GDM1 (cell line): ENCODE data around the gene TMA7B.
A peak's percentile ranks its signal among the peaks of the same experiment; 100 is the strongest.

ENCODE experiments used
- DNase-seq: peaks from one replicate; lab custom pipeline; 2025; lab: John Stamatoyannopoulos, UW

The TMA7B gene

DNA sequence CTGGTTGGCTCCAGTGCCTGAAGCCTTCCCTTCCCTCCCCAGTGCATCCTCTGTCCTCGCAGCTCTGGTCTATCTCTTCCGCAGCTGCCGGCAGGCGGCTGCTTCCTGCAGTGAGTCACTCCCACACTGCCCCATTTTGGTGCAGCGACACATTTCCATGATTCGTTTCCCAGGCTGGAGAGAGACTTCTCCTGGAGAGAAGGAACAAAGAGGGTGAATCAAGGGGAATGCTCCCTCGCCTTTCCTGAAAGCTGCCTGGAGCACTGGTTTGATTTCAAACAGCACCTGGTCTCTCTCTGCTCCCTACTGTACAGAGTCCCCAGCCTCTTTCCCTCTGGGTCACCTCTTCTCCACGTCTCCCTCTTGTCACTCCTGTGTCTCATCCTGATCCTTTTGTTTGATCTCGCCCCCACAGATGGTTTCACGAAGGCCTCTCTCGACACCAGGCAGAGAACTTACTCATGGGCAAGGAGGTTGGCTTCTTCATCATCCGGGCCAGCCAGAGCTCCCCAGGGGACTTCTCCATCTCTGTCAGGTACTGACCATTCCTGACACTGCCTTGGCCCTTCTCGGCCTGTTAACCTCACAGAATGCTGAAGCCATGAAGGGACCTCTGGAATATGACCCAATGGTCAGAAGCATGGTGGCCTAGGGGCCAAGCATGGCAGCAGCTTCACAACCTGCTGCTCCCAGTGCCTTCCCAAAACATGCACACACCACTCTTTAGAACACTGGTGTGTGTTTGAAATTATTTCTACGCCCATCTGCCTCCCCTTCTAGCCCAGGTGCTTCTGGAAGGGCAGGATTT lies at the start of gene TMA7B:
Gene TMA7B (plus strand): TSS at position 758 of the 808 bp plus-strand sequence. CDS start 3,978 bp downstream, outside the sequence.
- DNase-seq, result peak; percentile 74

DNA sequence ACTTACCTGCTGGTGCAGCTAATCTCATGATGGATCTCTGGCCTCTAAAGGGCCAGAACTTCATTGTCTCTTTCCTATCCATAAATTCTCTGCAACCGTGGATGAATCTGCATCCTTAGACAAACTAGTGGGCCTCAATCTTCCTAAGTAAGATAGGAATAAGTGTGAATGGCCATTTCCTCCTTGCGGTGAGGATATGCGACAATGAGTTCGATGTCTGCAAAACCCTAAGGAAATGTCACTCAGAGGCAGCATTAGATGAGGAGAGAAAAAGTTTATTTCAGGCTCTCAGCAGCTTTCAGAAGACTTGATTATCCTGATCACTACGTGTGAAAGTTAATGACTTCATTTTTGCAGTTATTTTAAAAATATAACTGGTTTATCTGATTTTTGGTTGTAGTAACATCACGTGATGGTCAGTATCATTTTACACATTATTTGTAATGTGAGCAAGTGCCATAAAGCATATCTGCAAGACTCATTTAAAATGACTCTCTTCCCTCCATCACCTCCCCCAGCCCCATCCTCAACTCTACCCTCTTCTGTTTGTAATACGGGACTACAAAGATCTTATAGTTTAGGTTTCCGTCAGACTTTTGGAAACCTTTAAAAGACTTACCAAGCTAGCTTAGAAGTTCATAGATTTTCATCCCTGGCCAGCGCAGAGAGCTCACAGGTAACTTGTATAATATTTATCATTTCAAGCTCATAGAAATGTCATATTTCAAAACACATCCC lies 49.2 kb upstream of the TMA7B start:
- no peak for DNase-seq

DNA sequence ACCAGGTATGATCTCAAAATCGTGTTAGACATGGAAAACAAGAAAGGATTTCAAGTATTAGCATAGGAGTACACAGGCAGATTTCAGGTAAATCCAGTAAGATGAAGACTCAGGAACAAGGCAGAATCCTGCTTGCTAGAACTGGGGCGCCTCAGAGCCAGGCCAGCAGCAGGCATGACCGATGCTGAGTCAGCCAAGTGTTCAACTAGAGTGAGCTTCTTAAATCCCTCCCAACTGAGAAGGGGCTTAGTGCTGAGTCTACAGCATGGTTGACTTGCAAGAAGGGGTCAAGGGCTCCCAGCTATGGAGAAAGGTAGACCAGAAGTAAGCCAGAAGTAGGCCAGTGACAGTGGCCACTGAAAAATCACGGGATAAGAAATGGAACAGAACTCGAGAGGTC lies 46.9 kb upstream of the TMA7B start:
- no peak for DNase-seq

DNA sequence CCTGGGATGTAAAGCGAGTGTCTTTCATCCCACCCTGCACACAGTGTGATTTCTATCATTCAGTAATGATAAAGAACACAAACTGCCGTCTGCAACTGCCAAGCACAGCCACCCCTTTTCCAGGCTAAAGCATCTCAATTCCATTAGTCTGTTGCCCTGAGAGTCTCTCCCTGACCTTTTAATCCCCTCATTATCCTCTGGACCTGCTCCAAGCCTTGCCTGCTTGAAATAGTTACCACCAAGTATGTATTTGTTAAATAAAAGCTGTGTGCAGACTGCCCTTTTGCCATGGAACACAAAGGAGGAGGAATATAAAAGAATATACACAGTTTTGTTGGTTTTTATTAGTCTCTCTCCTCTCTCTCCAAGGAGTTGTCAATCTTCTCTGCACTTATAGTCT lies 46.3 kb upstream of the TMA7B start:
- no peak for DNase-seq

DNA sequence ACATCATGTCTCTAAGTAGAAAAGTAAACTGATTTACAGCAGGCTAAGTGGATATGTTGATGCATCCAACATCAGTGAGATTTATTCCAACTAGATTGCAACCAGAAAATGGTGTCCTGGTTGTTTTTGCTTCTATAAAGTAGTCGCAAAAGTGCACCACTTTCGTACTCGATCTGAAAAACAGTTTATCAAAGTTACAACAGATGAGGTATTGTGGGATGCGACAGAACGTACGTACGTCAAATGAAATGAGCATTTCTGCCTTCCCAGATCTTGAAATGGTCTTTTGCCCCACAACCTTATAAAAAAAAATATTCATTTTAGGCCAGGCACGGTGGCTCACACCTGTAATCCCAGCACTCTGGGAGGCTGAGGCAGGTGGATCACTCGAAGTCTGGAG lies 45.6 kb upstream of the TMA7B start:
- DNase-seq, result no peak

DNA sequence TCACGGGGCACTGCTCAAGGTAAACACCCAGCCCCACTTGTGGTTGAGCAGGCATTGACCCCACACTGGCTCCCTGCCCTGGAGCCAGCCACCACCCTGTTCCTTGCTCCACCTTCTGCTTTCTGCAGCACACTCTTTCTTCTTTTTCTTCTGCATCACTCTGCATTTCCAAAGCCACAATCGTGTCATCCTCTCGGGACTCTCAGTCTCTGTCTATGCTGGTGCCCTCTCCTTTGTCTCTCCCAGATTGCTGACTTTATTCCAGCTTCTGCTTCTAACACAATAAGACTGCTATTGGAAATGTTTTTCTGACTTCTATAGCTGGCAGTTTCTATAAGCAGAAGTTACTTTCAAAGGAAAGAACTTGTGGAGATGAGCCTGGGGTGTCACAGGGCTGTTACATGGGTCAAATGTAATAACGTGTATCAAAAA lies 44.9 kb upstream of the TMA7B start:
- no peak for DNase-seq

DNA sequence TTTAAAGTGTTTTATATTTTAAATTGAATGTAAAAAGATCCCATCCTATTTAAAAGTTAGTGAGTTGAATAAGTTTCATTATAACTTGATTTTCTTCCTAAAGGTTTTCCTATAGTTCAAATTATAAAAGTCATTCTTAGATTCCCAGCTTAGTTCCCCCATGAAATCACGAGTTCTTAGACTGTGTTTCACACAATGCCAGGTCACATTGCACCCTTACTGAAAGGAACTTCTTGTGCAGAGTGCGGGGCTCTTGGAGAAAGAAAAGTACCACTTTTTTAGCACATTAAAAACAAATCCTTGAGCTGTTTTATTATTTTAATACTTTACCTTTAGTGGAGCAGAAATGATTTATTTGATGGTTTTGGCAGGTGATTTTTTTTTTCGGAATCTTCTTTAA lies 43.7 kb upstream of the TMA7B start:
- no peak for DNase-seq

DNA sequence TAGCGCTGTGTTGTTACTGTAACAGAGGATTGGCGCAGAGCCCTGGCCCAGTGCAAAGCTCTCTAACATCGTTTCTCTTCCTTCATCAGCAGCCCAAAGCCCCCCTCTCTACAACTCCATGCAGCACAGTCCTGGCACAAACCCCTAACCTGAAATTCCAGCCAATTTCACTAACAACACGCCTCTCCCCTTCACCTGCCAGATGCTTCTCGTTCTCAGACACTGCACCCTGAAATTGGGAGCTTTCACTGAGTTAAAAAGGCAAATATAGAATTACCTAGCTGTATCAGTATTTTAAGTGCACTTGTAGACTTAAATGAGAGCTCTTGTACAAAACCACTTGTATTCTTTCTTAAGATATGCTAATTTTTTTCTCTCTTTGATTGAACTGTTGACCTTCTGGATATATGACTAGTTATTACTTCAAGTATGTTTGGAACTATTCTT lies 43.0 kb upstream of the TMA7B start:
- no peak for DNase-seq

DNA sequence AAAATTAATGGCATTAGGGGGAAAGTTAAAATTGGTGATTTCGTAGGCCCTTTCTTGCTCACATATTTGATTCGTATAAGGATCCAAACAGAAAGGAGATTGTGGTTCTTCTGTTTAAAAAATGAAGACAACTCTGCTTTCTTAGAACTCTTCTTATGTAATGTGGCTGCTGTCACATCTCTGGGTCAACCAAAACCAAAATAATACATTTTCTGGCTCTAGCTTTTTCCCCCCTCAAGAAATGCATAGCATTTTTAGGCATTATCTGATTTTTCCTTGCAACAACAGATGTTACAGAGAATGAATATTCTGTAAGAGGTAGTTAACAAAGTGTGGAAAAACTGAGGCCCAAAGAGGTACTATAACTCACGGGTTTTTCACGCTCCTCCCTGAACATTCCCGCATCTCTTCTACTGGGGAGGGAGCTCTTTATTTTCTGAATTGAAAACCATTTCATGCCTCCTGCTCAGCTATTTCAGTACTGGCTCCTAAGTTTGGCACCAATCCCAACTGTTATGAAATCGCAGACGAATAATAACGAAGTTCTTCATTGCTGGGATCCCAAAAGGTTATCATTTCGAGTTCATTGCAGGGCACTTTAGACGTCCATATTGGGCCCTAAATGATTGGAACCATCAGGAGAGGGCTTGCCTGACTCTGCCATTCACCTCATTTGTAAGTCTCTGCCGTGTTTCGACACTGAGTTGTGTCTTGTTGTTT lies 42.3 kb upstream of the TMA7B start:
- DNase-seq, result no peak

DNA sequence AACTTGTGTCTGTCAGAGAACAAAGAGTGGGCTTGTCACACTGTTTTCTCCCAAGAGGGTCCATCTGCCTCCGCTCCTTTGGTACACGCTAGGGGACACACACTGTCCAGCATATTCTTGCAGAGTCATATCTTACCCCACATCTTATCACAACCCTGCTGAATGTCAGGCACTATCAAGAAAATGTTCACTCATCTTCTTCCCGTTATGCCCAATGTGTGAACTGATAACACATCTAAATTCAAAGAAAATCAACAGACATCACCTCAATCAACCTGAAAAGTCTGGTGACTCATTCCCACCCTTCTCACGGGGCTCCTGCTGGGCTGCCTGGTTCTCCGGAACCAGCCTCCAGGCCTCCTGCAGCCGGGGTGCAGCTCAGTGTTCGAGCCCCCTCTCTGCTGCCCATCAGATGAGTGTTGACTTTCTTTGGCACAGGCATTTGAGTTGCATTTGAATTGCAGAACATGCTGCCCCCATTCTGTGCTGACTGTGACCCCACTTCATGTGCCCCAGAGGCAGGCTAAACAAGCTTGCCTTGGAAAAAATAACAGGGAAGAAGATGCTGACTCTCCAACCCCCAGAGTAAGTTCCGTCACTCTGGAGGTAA lies 40.0 kb upstream of the TMA7B start:
- no peak for DNase-seq

DNA sequence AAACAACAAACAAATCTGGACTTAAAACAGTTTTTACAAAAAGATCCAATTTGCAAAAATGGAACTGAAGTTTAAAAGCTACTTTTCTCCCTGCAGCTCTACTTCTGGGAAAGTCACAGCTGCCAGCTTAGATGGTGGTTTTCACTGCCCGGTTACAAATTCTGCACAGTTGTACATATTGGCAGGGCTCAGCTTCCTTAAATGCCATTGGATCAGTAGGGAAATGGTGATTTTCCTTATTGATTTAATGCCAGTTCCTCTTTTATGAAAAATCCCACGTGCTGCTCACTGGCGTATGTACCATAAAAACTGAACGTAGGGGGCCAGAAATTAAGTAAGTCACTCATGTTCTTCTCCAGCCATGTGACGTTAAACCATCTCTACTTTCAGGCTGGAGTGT lies 36.5 kb upstream of the TMA7B start:
- no peak for DNase-seq

DNA sequence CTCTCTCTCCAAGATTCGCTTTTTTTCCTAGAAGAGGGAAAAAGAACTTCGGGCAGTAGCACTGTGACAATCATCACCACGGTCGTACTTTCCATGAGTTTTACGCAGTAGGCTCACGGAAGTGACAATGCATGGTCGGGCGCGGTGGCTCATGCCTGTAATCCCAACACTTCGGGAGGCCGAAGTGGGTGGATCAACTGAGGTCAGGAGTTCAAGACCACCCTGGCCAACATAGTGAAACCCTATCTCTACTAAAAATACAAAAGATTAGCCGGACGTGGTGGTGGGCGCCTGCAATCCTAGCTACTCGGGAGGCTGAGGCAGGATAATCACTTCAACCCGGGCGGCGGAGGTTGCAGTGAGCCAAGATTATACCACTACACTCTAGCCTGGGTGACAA lies 35.9 kb upstream of the TMA7B start:
- no peak for DNase-seq

DNA sequence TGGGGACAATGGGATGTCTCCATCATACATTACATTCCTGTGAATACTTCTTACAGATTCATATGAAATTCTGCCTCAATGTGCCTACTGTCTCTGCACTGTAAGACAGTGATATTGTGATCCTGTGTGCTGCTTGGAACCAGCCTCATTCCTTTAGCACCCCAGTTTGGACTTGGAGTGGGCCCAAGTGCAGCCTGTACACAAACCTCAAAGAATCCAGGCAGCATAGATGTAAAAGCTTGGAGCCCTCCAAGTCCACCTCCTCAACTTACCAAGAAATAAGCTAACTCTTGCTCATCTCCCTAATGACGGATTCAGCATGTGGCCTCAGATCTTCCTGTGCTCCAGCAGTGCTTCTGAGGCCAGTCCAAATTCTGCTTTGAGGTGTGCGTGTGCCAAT lies 34.9 kb upstream of the TMA7B start:
- no peak for DNase-seq

DNA sequence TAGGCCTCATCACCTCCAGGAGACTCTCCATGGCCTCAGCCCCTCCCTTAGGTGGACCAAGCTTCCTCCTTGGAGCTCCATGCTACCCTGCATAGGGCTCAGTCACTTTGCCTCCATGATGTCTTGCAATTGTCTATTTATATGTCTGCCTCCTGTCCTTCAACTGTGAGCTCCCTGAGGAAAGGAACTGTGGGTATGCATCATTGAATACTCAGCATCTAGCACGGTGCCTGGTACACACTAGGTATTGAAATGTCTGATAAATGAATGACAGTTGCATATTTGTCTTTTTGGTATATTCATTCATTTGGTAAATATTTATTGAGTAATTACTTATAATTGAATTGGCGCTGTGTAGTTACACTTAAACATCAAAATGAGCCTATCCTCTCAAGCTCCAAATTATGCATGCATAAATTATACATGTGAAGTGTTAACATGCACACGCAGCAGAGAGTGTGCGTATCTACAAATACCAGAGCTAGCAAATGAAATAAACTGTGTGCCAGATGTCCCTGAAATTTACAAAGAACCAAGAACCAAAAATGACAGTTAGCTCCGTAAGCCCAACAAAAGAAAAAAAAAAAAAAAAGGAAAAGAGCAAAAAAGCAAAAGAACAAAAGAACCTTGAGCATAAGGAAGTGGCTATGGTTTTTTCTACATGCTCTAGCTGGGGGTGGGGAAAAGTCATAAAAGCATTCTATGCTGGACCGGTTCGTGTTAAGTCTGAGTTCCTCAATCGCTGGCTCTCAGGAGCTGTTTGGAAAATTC lies 34.1 kb upstream of the TMA7B start:
- DNase-seq, result no peak

DNA sequence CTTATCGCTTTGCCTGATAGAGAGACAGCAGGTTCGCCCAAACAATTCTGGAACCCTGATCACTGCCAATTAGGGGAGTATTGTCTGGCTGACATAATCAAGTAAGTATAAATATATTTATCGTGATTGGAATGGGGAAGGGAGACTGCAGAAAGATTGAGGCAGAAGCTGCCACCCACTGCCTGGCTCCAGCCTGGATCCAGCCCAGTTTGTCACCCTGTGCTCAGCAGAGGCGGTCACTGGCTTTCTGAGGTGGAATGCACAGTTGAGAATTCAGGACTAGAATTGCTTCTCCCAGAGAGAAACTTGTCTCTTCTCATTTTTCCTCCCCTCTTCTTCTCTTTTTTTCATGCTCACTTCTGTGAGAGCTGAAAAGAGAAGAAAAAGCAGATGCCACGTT lies 33.4 kb upstream of the TMA7B start:
- DNase-seq, result no peak

DNA sequence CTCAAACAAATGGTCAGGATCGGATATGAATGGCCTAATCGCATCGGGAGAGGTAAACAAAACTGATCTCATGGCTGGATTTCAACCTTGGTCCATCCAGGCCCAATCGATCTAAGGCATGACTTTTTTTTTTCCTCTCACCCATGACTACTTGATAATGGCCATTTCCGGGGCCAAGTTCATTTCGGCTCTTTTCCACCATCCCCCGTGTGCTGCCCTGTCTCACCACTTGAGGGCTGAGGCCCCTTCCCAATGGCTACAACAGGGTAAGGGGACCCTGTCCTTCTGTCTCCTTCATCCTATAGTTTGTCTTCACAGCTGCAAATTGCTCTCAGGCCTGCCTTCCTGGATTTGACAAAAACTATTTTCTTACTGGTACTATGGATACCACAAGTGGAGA lies 32.7 kb upstream of the TMA7B start:
- DNase-seq, result no peak

DNA sequence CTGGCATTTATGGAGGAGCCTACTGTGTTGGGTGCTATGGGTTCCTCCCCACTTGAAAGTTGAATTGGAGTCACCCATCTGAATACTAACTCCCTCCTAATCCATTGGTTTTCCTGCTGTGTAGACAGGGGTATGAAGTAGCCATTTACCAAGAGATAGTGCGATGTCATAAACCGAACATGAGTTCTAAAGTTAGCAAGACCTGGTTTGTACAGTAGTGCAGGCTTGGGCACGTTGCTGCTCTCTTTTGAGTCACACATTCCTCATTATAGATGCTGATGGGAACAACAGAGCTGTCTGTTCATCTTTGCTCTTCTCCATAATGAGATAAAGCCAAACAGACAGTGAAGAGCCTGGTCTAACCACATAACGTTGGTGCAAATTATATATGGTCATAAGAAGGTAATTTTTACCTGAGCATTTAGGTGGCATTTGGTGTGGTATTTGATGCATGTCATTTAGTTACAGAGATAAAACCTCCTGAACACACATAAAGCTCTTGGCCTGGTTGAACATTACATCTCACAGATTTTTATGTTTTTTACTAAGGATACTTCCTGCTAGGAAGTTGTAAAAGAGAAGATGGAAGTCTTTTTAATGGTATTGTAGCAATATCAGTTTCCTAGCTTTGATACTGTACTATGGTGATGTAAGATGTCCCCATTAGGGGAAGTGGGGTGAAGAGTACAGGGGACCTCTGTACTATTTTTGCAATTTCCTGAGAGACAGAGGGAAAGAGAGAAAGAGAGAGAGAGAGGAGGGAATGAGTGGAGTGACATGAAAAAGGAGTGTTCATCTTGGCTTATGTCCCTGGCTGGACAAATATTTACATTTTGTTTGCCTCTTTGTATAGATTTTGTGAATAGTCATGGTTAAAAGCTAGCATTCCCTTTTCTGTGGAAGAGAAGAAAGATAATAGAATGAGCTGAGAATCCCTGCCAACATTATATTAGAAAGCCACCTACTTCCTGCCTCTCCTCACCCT lies 31.4 kb upstream of the TMA7B start:
- no peak for DNase-seq

DNA sequence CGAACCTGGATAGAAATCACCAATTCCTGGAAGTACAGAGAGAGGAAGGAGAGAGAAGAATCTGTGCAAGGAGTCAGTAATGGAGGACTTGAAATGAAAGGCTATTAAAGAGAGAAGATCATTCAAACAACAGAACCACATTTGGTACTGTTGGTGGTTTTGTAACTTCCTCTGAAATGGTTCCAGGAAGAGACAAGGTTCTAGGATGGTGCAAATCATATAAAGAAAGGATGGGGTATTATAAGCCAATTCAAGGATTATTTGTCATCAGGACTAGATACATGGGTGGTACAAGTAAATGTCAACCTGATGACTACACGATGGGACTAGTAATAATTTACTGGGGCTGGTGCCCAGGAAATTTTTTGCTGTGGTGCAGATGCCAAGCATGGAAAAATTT lies 28.9 kb upstream of the TMA7B start:
- DNase-seq, result no peak

DNA sequence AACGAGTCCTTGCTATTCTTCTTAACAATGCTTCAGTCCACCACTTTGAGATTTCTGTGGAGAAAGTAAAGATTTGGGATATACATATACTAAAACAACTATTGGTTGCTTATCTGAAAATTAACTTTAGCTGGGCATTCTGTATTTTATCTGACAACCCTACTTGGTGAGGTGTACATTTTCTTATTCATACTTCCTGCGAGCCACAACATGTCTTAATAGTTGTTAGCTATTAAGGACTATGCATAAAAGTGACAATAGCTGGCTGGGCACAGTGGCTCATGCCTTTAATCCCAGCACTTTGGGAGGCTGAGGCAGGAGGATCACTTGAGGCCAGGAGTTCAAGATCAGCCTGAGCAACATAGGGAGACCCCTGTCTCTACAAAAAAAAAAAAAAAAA lies 28.0 kb upstream of the TMA7B start:
- no peak for DNase-seq

DNA sequence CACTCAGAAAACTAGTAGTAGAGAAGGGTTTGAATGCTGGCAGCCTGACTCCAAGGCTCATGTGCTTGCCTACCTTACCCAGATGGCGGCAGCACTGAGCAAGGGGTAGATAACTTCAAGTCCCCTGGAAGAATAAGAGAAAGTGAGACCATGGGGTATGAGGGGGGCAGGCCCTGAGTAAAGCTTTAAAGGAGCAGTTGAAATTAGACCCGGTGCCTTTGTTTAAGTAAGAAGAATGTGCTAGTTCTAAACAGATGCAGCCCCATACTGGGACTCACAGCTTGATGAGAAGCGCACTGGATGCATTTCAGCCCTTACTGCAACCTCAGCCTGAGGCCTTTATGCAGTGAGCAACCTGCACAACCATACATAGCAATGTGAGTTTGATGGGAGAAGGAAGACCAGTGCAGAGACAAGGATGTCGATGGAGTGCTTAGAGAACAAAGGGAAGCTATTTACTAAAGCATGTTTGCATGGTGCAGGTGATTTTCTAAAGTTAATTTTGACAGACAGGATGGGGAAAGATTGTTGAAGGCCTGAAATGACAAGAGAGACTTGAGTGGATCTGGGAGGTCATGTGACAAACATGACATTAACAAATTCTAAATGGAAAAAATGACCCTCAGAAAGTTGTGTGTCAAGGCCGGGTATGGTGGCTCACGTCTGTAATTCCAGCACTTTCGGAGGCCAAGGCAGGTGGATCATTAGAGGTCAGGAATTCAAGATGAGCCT lies 27.1 kb upstream of the TMA7B start:
- DNase-seq, result peak; percentile 36
